HCT116 (cell line): ENCODE results near the gene IQCM. TPM values are rescaled to one million over a fixed set of nuclear protein-coding genes. Genes with fewer than 3 reads are reported as not detected.

Experiments used
- ATAC-seq: fragments of 200-7000 bp; cut with Tn5 transposase; 2 replicates; pipeline ENCODE4 v1.9.1; 2020; ENCODE audit warnings: mild to moderate bottlenecking, moderate library complexity
- BruUV-seq: library from RNA; stranded (reverse); fragments of 400-500 nt; replicated peaks from 2 replicates; lab custom pipeline; 2021; lab: Mats Ljungman, UMichigan
- CTCF ChIA-PET: fragments of 300-600 bp; sonication (Branson Sonifier 250); formaldehyde crosslinking; loops from one replicate; lab custom pipeline; 2021; ENCODE audit warnings: antibody characterized with exemption; lab: Charles Lee
- POLR2A ChIA-PET: fragments of 300-600, 350-600 bp; sonication (Branson Sonifier 250); formaldehyde crosslinking; loops from one replicate; lab custom pipeline; 2021; ENCODE audit warnings: antibody characterized with exemption; lab: Charles Lee
- RAD21 ChIA-PET, 2 experiments: fragments of 300-600 bp; sonication (Branson Sonifier 250); formaldehyde crosslinking; loops; one replicate each; lab custom pipeline; 2023; ENCODE audit warnings: low total read pairs in 2 of 2; ENCODE audit not compliant: uncharacterized antibody in 2 of 2, unreplicated experiment in 2 of 2, low non-redundant PET in 1 of 2; lab: Charles Lee
- DNase-seq: peaks from one replicate; pipeline ENCODE4 v3.0.0-alpha.2; 2010; ENCODE audit warnings: low read depth, low spot score
- H2AFZ ChIP-seq: fragments of 200-600 bp; shearing (Covaris generic), sonication (generic); 2 replicates; pipeline ENCODE4 v1.6.1; 2017; ENCODE audit warnings: low read depth, mixed run types, mixed read lengths, antibody characterized with exemption, low read length; ENCODE audit not compliant: poor library complexity, severe bottlenecking
- H3K27ac ChIP-seq: 2 replicates; pipeline ENCODE4 v1.5.1; 2012; ENCODE audit warnings: low read depth, low read length
- H3K27me3 ChIP-seq: fragments of 200-600 bp; sonication (generic); 2 replicates; pipeline ENCODE4 v1.6.1; 2016; ENCODE audit warnings: mixed run types, low read length, mixed read lengths; ENCODE audit not compliant: insufficient read depth
- H3K36me3 ChIP-seq, 2 experiments: fragments of 200-500 bp in 1 of 2; fragments of 200-600 bp in 1 of 2; sonication (Bioruptor generic) in 1 of 2; sonication (generic) in 1 of 2; 2 replicates each; pipeline versions ENCODE4 v1.5.1 to v1.6.1; 2014 to 2016; ENCODE audit warnings: low read length in 2 of 2, inconsistent platforms in 1 of 2, mixed read lengths in 1 of 2, mixed run types in 1 of 2; ENCODE audit not compliant: insufficient read depth in 2 of 2, control insufficient read depth in 1 of 2
- H3K4me1 ChIP-seq, 2 experiments: fragments of 200-600 bp in 1 of 2; sonication (generic) in 1 of 2; 2 replicates each; pipeline versions ENCODE4 v1.5.1 to v1.6.1; 2012 to 2017; ENCODE audit warnings: low read length in 2 of 2, inconsistent platforms in 1 of 2, mild to moderate bottlenecking in 1 of 2, mixed read lengths in 1 of 2, mixed run types in 1 of 2, moderate library complexity in 1 of 2; ENCODE audit not compliant: insufficient read depth in 2 of 2, control insufficient read depth in 1 of 2
- H3K4me2 ChIP-seq: fragments of 200-600 bp; sonication (generic); 2 replicates; pipeline ENCODE4 v1.6.1; 2017; ENCODE audit warnings: mixed run types, low read length, mixed read lengths
- H3K4me3 ChIP-seq, 2 experiments: fragments of 200-600 bp in 1 of 2; sonication (generic) in 1 of 2; replicated peaks in 1 of 2; 2 replicates each; pipeline ENCODE4 v1.5.1; 2011 to 2016; ENCODE audit warnings: low read length in 2 of 2, control low read depth in 1 of 2, low read depth in 1 of 2, mild to moderate bottlenecking in 1 of 2, mixed read lengths in 1 of 2, mixed run types in 1 of 2
- H3K79me2 ChIP-seq: fragments of 200-600 bp; sonication (generic); 2 replicates; pipeline ENCODE4 v1.6.1; 2017; ENCODE audit warnings: mild to moderate bottlenecking, mixed run types, low read length, moderate library complexity, mixed read lengths; ENCODE audit not compliant: insufficient read depth
- H3K9ac ChIP-seq: fragments of 200-600 bp; sonication (generic); 2 replicates; pipeline ENCODE4 v1.6.1; 2016; ENCODE audit warnings: low read length, mixed read lengths
- H3K9me2 ChIP-seq: fragments of 200-600 bp; sonication (generic), shearing (Covaris generic); 2 replicates; pipeline ENCODE4 v1.6.1; 2017; ENCODE audit warnings: mixed run types, mild to moderate bottlenecking, moderate library complexity; ENCODE audit not compliant: insufficient read depth
- H3K9me3 ChIP-seq, 2 experiments: fragments of 200-500 bp in 1 of 2; fragments of 200-600 bp in 1 of 2; sonication (Bioruptor generic) in 1 of 2; sonication (generic) in 1 of 2; 2 replicates each; pipeline ENCODE4 v1.6.1; 2014 to 2017; ENCODE audit warnings: low read length in 2 of 2, mixed read lengths in 2 of 2, inconsistent platforms in 1 of 2, low read depth in 1 of 2, mild to moderate bottlenecking in 1 of 2, mixed run types in 1 of 2, moderate library complexity in 1 of 2; ENCODE audit not compliant: control insufficient read depth in 1 of 2, insufficient read depth in 1 of 2
- H4K20me1 ChIP-seq: fragments of 200-600 bp; sonication (generic), shearing (Covaris generic); 2 replicates; pipeline ENCODE4 v1.6.1; 2017; ENCODE audit warnings: mixed run types, mild to moderate bottlenecking, moderate library complexity; ENCODE audit not compliant: insufficient read depth
- CBX3 ChIP-seq: IDR thresholded peaks from 2 replicates; pipeline ENCODE4 v1.6.1; 2012; ENCODE audit warnings: low read depth
- ELF1 ChIP-seq: IDR thresholded peaks from 2 replicates; pipeline ENCODE4 v1.6.1; 2012; ENCODE audit warnings: low read depth, borderline replicate concordance
- EZH2 ChIP-seq: fragments of 200-600 bp; sonication (generic); IDR thresholded peaks from 2 replicates; pipeline ENCODE4 v1.6.1; 2017; ENCODE audit warnings: antibody characterized with exemption, mixed run types
- POLR2A ChIP-seq: IDR thresholded peaks from 2 replicates; pipeline ENCODE4 v1.7.0; 2011; ENCODE audit warnings: borderline replicate concordance; ENCODE audit not compliant: insufficient read depth, insufficient read length; ENCODE audit errors: extremely low read depth
- TCF7L2 ChIP-seq: IDR thresholded peaks from 2 replicates; pipeline ENCODE4 v1.7.0; 2011; ENCODE audit warnings: borderline replicate concordance, inconsistent platforms; ENCODE audit not compliant: insufficient read depth, insufficient read length; ENCODE audit errors: extremely low read depth
- YY1 ChIP-seq: IDR thresholded peaks from 2 replicates; pipeline ENCODE4 v1.6.1; 2011; ENCODE audit warnings: low read length, low read depth, moderate library complexity, mild to moderate bottlenecking; ENCODE audit not compliant: insufficient replicate concordance; ENCODE audit errors: extremely low read depth
- ZNF274 ChIP-seq: fragments of 200-500 bp; sonication (Bioruptor generic); IDR thresholded peaks from 2 replicates; pipeline ENCODE4 v1.6.1; 2014; ENCODE audit warnings: mild to moderate bottlenecking, low read depth, low read length, inconsistent platforms
- intact Hi-C: fragments of 100-400 bp; cut with micrococcal nuclease; formaldehyde crosslinking; loops from 2 replicates; pipeline ENCODE4 v1.10.0; 2022
- total RNA-seq: library from RNA; stranded (reverse); gene quantifications from one replicate; pipeline ENCODE4 v1.2.1, GENCODE V29; 2021; ENCODE audit not compliant: unreplicated experiment
- TF ChIP-seq, protein P1 (sequence below): IDR thresholded peaks from 2 replicates; pipeline ENCODE4 v1.6.1; 2012
- TF ChIP-seq, protein P2 (sequence below), 3 experiments: fragments of 200-600 bp in 1 of 3; sonication (generic) in 1 of 3; IDR thresholded peaks in 2 of 3; conservative IDR thresholded peaks in 1 of 3; 2 replicates each; pipeline ENCODE4 v1.5.1; 2012 to 2017; ENCODE audit warnings: low read depth in 2 of 3, low read length in 2 of 3, antibody characterized with exemption in 1 of 3, borderline replicate concordance in 1 of 3, control low read depth in 1 of 3, mild to moderate bottlenecking in 1 of 3, mixed read lengths in 1 of 3, mixed run types in 1 of 3, moderate library complexity in 1 of 3; ENCODE audit not compliant: insufficient read depth in 1 of 3

Gene IQCM
- total RNA-seq, 1 experiment from 2014 or later, result 0.20 TPM

DNA sequence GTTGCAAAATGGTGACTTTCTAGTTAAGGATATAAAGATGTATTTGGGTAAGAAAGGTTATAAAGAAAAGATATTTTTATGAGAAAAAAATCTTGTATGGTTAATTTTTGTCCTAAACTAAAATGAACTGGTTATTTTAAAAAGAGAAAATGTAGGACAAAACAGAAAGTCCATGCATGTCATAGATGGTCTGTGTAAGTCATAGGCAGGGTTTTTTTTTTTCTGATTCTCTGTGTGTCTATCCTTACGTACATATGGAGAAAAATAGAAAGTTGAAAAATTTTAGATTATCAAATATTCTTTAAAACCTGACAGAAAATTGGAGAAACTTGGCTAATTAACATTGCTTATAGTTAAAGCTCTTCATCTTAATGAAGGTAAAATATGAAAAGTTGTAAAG, 493.4 kb downstream of the IQCM start:
- no peaks in the 10 kb centered on the region for H3K4me1 ChIP-seq
- H3K79me2 ChIP-seq, result no peaks in the 10 kb centered on the region
- H3K36me3 ChIP-seq, result no peaks in the 10 kb centered on the region
- H3K9me3 ChIP-seq, result peaks cover 0 to 3% of the 10 kb centered on the region in 2 experiments; a peak in 2 of 4 replicates
- H4K20me1 ChIP-seq, result no peaks in the 10 kb centered on the region
- no peak overlapping the region for H3K9ac ChIP-seq
- H3K27me3 ChIP-seq, result no peaks in the 10 kb centered on the region
- no peak overlapping the region for H3K4me2 ChIP-seq
- ATAC-seq, result no peak
- RAD21 ChIA-PET, result no interaction called here
- DNase-seq, result no peak
- H3K4me3 ChIP-seq, result no peak overlapping the region
- H3K9me2 ChIP-seq, result no peaks in the 10 kb centered on the region
- TF ChIP-seq CBX3 (peak; percentile 40; the same call in 1 of the 2 replicates), POLR2A (no peak)
- intact Hi-C loops, result no loop called here
- CTCF ChIA-PET, result no interaction called here
- H2AFZ ChIP-seq, result no peak overlapping the region
- POLR2A ChIA-PET, result no interaction called here
- no peak overlapping the region for H3K27ac ChIP-seq
- no TSS peak for BruUV-seq

DNA sequence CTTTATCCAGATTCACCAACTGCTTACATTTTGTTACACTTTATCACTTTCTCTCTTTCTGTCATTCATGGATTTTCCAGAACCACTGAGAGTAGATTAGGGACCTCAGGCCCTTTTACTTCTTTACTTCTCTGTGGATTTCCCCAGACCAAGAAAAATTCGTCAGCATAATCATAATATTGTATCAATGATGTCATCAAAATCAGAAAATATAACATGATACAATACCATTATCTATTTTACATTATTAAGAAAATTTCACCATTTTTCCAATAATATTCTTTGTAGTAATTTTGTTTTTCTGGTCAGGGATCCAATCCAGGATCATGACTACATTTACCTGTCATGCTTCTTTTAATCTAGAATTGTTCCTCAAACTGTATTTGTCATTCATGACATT, 494.2 kb downstream of the IQCM start:
- RAD21 ChIA-PET, result no interaction called here
- H4K20me1 ChIP-seq, result no peaks in the 10 kb centered on the region
- no peak for ATAC-seq
- no peak overlapping the region for H3K27ac ChIP-seq
- no peak for DNase-seq
- H3K4me2 ChIP-seq, result no peak overlapping the region
- H3K27me3 ChIP-seq, result no peaks in the 10 kb centered on the region
- no peaks in the 10 kb centered on the region for H3K79me2 ChIP-seq
- H3K4me1 ChIP-seq, result no peaks in the 10 kb centered on the region
- no peaks in the 10 kb centered on the region for H3K9me2 ChIP-seq
- intact Hi-C loops, result no loop called here
- POLR2A ChIA-PET, result no interaction called here
- H3K36me3 ChIP-seq, result no peaks in the 10 kb centered on the region
- no TSS peak for BruUV-seq
- no peak overlapping the region for H3K4me3 ChIP-seq
- peaks cover 0 to 3% of the 10 kb centered on the region in 2 experiments; a peak in 2 of 4 replicates for H3K9me3 ChIP-seq
- TF ChIP-seq, protein P1, sequence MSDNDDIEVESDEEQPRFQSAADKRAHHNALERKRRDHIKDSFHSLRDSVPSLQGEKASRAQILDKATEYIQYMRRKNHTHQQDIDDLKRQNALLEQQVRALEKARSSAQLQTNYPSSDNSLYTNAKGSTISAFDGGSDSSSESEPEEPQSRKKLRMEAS, result no peak
- TF ChIP-seq ZNF274 (no peak), YY1 (no peak), ELF1 (no peak), TCF7L2 (no peak), EZH2 (no peak)
- TF ChIP-seq, protein P2, sequence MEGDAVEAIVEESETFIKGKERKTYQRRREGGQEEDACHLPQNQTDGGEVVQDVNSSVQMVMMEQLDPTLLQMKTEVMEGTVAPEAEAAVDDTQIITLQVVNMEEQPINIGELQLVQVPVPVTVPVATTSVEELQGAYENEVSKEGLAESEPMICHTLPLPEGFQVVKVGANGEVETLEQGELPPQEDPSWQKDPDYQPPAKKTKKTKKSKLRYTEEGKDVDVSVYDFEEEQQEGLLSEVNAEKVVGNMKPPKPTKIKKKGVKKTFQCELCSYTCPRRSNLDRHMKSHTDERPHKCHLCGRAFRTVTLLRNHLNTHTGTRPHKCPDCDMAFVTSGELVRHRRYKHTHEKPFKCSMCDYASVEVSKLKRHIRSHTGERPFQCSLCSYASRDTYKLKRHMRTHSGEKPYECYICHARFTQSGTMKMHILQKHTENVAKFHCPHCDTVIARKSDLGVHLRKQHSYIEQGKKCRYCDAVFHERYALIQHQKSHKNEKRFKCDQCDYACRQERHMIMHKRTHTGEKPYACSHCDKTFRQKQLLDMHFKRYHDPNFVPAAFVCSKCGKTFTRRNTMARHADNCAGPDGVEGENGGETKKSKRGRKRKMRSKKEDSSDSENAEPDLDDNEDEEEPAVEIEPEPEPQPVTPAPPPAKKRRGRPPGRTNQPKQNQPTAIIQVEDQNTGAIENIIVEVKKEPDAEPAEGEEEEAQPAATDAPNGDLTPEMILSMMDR (IDR thresholded peaks at IDR 0.05 in 2 of 3, conservative IDR thresholded peaks at IDR 0.05 in 1 of 3; ENCODE audit: borderline replicate concordance in 1 of 3, insufficient read depth in 1 of 3, low read depth in 2 of 3, low read length in 2 of 3), result no peak
- CTCF ChIA-PET, result no interaction called here
- no peak overlapping the region for H2AFZ ChIP-seq
- H3K9ac ChIP-seq, result no peak overlapping the region
